GM12878 (cell line): ENCODE results near the gene YBX3. TPM values are rescaled to one million over a fixed set of nuclear protein-coding genes. Genes with fewer than 3 reads are reported as not detected.

ENCODE experiments used
- ATAC-seq: fragments of 200-7000 bp; cut with Tn5 transposase; 3 replicates; pipeline ENCODE4 v1.9.1; 2020; ENCODE audit warnings: mild to moderate bottlenecking, moderate library complexity
- BruUV-seq: library from RNA; stranded (reverse); fragments of 400-500 nt; replicated peaks from 2 replicates; lab custom pipeline; 2021; lab: Mats Ljungman, UMichigan
- CTCF ChIA-PET: fragments of 300-600 bp; sonication (Branson Sonifier 250); formaldehyde crosslinking; extraction: SDS; loops from one replicate; lab custom pipeline; 2021; ENCODE audit warnings: inconsistent platforms; lab: Yijun Ruan, JAX
- POLR2A ChIA-PET: fragments of 350-600 bp; formaldehyde crosslinking; extraction: SDS; loops from one replicate; lab custom pipeline; 2021; ENCODE audit warnings: inconsistent platforms; lab: Charles Lee
- RAD21 ChIA-PET: fragments of 300-600 bp; sonication (Branson Sonifier 250); formaldehyde crosslinking; loops from one replicate; lab custom pipeline; 2023; ENCODE audit warnings: antibody characterized with exemption; ENCODE audit not compliant: unreplicated experiment; lab: Charles Lee
- SMC1A ChIA-PET: fragments of 300-600 bp; sonication (Branson Sonifier 250); formaldehyde crosslinking; loops from one replicate; lab custom pipeline; 2023; ENCODE audit not compliant: unreplicated experiment, uncharacterized antibody; lab: Charles Lee
- DNase-seq: peaks from one replicate; pipeline ENCODE4 v3.0.0-alpha.2; 2011; ENCODE audit warnings: low read depth, low spot score
- FAIRE-seq: peaks from 3 replicates; lab custom pipeline; 2011; peaks lifted over from hg19 to GRCh38; lab: Jason Lieb, UNC
- H2AFZ ChIP-seq: 2 replicates; pipeline ENCODE4 v1.6.0; 2011; ENCODE audit warnings: low read depth, low read length, control low read depth; ENCODE audit not compliant: control insufficient read depth
- H3K27ac ChIP-seq: 2 replicates; pipeline ENCODE4 v1.5.1; 2011; ENCODE audit warnings: control low read depth; ENCODE audit not compliant: control insufficient read depth, insufficient read depth
- H3K27me3 ChIP-seq, 2 experiments: replicated peaks in 1 of 2; 2 replicates each; pipeline versions ENCODE4 v1.6.0 to v1.6.1; 2011; ENCODE audit warnings: low read length in 1 of 2; ENCODE audit not compliant: control insufficient read depth in 2 of 2, insufficient read depth in 2 of 2
- H3K36me3 ChIP-seq, 2 experiments: 2 replicates each; pipeline ENCODE4 v1.5.1; 2011; ENCODE audit warnings: low read length in 1 of 2; ENCODE audit not compliant: control insufficient read depth in 2 of 2, insufficient read depth in 2 of 2
- H3K4me1 ChIP-seq: 2 replicates; pipeline ENCODE4 v1.6.1; 2011; ENCODE audit warnings: mild to moderate bottlenecking, low read length, moderate library complexity, mixed read lengths; ENCODE audit not compliant: control insufficient read depth, insufficient read depth
- H3K4me2 ChIP-seq: 2 replicates; pipeline ENCODE4 v1.6.0; 2011; ENCODE audit warnings: control low read depth; ENCODE audit not compliant: control insufficient read depth, insufficient read depth
- H3K4me3 ChIP-seq: fragments of 200-600 bp; sonication (generic); 2 replicates; pipeline ENCODE4 v1.5.1; 2016
- H3K79me2 ChIP-seq: 2 replicates; pipeline ENCODE4 v1.6.0; 2011; ENCODE audit warnings: low read length; ENCODE audit not compliant: control insufficient read depth, insufficient read depth
- H3K9ac ChIP-seq: 2 replicates; pipeline ENCODE4 v1.8.0; 2011; ENCODE audit warnings: low read length, control low read depth, mixed read lengths; ENCODE audit not compliant: control insufficient read depth, insufficient read depth
- H3K9me3 ChIP-seq: replicated peaks from 3 replicates; pipeline ENCODE4 v1.5.1; 2011; ENCODE audit warnings: mild to moderate bottlenecking, low read length; ENCODE audit not compliant: control insufficient read depth, insufficient read depth
- H4K20me1 ChIP-seq: 2 replicates; pipeline ENCODE4 v1.6.0; 2011; ENCODE audit not compliant: control insufficient read depth, insufficient read depth
- CHD4 ChIP-seq: fragments of 200-600 bp; sonication (generic); IDR thresholded peaks from 2 replicates; pipeline ENCODE4 v1.6.1; 2016; ENCODE audit warnings: mild to moderate bottlenecking
- ETV6 ChIP-seq, 2 experiments: fragments of 450-650 bp in 1 of 2; IDR thresholded peaks in 1 of 2; conservative IDR thresholded peaks in 1 of 2; 2 replicates each; pipeline ENCODE4 v1.6.1; 2014; ENCODE audit warnings: antibody characterized with exemption in 1 of 2, borderline replicate concordance in 1 of 2, low read depth in 1 of 2, mild to moderate bottlenecking in 1 of 2, moderate library complexity in 1 of 2
- GATAD2B ChIP-seq: fragments of 450-650 bp; conservative IDR thresholded peaks from 2 replicates; pipeline ENCODE4 v1.6.1; 2017; ENCODE audit warnings: low read depth, mild to moderate bottlenecking, moderate library complexity
- HDAC6 ChIP-seq: fragments of 200-600 bp; sonication (generic); IDR thresholded peaks from one replicate; pipeline ENCODE4 v1.8.0; 2017; ENCODE audit warnings: antibody characterized with exemption; ENCODE audit not compliant: unreplicated experiment
- IRF4 ChIP-seq: IDR thresholded peaks from 2 replicates; pipeline ENCODE4 v1.6.1; 2011; ENCODE audit warnings: low read depth, low read length
- POLR2A ChIP-seq: IDR thresholded peaks from 2 replicates; pipeline ENCODE4 v1.6.1; 2011; ENCODE audit warnings: low read depth, mild to moderate bottlenecking, low read length
- in situ Hi-C: fragments of 300-500 bp; cut with MboI; formaldehyde crosslinking; loops from 9 replicates; pipeline ENCODE4 v1.14.3; 2018; ENCODE audit warnings: mixed read lengths
- intact Hi-C: fragments of 100-400 bp; cut with micrococcal nuclease; formaldehyde crosslinking; loops from one replicate; pipeline ENCODE4 v1.14.2; 2022; ENCODE audit not compliant: unreplicated experiment
- polyA plus RNA-seq, 11 experiments: library from polyadenylated mRNA; depleted of rRNA in 4 of 11; unstranded in 6 of 11; stranded (reverse) in 5 of 11; fragments of >200 nt; fragmentation: Nextera tagmentation in 4 of 11; fragmentation: Illumina TruSeq in 1 of 11; extraction: Ambion mirVana in 4 of 11; extraction: Trizol in 1 of 11; gene quantifications; 1 replicate in 1 of 11; 2 replicates in 10 of 11; pipeline versions ENCODE4 v1.2.1 to v1.2.3, GENCODE V29; 2011 to 2016; ENCODE audit warnings: inconsistent platforms in 2 of 11, missing spikeins in 2 of 11, low read depth in 1 of 11
- total RNA-seq, 4 experiments: library from RNA; depleted of rRNA in 3 of 4; stranded (reverse); fragments of >200 nt in 3 of 4; fragmentation: Illumina TruSeq in 1 of 4; extraction: Trizol in 1 of 4; gene quantifications; 2 replicates each; pipeline versions ENCODE4 v1.2.1 to v1.2.3, GENCODE V29; 2013 to 2021
- TF ChIP-seq, protein P1 (sequence below): fragments of 450-650 bp; IDR thresholded peaks from 2 replicates; pipeline ENCODE4 v1.6.1; 2017; ENCODE audit warnings: mild to moderate bottlenecking, low read depth, inconsistent platforms; ENCODE audit not compliant: poor library complexity, severe bottlenecking
- TF ChIP-seq, protein P2 (sequence below): fragments of 450-650 bp; IDR thresholded peaks from 2 replicates; pipeline ENCODE4 v1.6.1; 2017; ENCODE audit warnings: antibody characterized with exemption, mild to moderate bottlenecking, moderate library complexity
- TF ChIP-seq, protein P3 (sequence below): fragments of 450-650 bp; formaldehyde crosslinking; IDR thresholded peaks from 2 replicates; pipeline ENCODE4 v1.4.0; 2022; ENCODE audit warnings: mild to moderate bottlenecking, moderate library complexity
- TF ChIP-seq, protein P4 (sequence below): IDR thresholded peaks from 2 replicates; pipeline ENCODE4 v1.6.1; 2011; ENCODE audit warnings: low read depth, low read length, improper control_type of control experiment, borderline replicate concordance

Gene YBX3
- total and polyA plus RNA-seq, 10 of the 15 experiments (the other 5 are each of a cell fraction or from before 2014, with no cell fraction given), result 25.9 to 221 (median 111) TPM

DNA sequence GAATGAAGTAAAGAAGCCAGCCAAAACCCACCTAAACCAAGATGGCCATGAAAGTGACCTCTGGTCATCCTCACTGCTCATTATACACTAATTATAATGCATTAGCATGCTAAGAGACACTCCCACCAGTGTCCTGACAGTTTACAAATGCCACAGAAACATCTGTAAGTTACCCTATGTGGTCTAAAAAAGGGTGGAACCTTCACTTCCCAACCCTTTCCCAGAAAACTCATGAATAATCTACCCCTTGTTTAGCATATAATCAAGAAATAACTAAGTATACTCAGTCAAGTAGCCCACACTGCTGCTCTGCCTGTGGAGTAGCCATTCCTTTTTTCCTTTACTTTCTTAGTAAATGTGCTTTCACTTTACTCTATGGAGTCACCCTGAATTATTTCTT, 69.1 kb downstream of the YBX3 start:
- Histone ChIP-seq H3K36me3 (no peaks in the 10 kb centered on the region), H3K9ac (no peak overlapping the region), H3K4me1 (no peaks in the 10 kb centered on the region), H3K9me3 (no peaks in the 10 kb centered on the region; the same call in 2 of the 3 replicates), H3K27me3 (no peaks in the 10 kb centered on the region), H3K4me2 (no peak overlapping the region), H4K20me1 (no peaks in the 10 kb centered on the region), H2AFZ (no peak overlapping the region), H3K4me3 (no peak overlapping the region), H3K27ac (no peak overlapping the region), H3K79me2 (no peaks in the 10 kb centered on the region)
- POLR2A ChIA-PET, result interaction anchor here (0.6 kb wide), 1 partner anchor 1639 kb away, joined by 6 read pairs; no protein-coding TSS in a partner anchor
- RAD21 ChIA-PET, result no interaction called here
- no peak for DNase-seq
- CTCF ChIA-PET, result no interaction called here
- intact Hi-C loops (no loop called here), in situ Hi-C loops (no loop called here)
- FAIRE-seq, result no peak
- ATAC-seq, result no peak
- BruUV-seq, result no TSS peak
- SMC1A ChIA-PET, result interaction anchor here (1.1 kb wide), 1 partner anchor 13 kb away, joined by 3 read pairs; no protein-coding TSS in a partner anchor
- TF ChIP-seq, protein P1, sequence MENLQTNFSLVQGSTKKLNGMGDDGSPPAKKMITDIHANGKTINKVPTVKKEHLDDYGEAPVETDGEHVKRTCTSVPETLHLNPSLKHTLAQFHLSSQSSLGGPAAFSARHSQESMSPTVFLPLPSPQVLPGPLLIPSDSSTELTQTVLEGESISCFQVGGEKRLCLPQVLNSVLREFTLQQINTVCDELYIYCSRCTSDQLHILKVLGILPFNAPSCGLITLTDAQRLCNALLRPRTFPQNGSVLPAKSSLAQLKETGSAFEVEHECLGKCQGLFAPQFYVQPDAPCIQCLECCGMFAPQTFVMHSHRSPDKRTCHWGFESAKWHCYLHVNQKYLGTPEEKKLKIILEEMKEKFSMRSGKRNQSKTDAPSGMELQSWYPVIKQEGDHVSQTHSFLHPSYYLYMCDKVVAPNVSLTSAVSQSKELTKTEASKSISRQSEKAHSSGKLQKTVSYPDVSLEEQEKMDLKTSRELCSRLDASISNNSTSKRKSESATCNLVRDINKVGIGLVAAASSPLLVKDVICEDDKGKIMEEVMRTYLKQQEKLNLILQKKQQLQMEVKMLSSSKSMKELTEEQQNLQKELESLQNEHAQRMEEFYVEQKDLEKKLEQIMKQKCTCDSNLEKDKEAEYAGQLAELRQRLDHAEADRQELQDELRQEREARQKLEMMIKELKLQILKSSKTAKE, result no peak
- no peak for TF ChIP-seq GATAD2B
- no peak for TF ChIP-seq HDAC6
- TF ChIP-seq, protein P2, sequence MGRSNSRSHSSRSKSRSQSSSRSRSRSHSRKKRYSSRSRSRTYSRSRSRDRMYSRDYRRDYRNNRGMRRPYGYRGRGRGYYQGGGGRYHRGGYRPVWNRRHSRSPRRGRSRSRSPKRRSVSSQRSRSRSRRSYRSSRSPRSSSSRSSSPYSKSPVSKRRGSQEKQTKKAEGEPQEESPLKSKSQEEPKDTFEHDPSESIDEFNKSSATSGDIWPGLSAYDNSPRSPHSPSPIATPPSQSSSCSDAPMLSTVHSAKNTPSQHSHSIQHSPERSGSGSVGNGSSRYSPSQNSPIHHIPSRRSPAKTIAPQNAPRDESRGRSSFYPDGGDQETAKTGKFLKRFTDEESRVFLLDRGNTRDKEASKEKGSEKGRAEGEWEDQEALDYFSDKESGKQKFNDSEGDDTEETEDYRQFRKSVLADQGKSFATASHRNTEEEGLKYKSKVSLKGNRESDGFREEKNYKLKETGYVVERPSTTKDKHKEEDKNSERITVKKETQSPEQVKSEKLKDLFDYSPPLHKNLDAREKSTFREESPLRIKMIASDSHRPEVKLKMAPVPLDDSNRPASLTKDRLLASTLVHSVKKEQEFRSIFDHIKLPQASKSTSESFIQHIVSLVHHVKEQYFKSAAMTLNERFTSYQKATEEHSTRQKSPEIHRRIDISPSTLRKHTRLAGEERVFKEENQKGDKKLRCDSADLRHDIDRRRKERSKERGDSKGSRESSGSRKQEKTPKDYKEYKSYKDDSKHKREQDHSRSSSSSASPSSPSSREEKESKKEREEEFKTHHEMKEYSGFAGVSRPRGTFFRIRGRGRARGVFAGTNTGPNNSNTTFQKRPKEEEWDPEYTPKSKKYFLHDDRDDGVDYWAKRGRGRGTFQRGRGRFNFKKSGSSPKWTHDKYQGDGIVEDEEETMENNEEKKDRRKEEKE, result no peak
- TF ChIP-seq, protein P3, sequence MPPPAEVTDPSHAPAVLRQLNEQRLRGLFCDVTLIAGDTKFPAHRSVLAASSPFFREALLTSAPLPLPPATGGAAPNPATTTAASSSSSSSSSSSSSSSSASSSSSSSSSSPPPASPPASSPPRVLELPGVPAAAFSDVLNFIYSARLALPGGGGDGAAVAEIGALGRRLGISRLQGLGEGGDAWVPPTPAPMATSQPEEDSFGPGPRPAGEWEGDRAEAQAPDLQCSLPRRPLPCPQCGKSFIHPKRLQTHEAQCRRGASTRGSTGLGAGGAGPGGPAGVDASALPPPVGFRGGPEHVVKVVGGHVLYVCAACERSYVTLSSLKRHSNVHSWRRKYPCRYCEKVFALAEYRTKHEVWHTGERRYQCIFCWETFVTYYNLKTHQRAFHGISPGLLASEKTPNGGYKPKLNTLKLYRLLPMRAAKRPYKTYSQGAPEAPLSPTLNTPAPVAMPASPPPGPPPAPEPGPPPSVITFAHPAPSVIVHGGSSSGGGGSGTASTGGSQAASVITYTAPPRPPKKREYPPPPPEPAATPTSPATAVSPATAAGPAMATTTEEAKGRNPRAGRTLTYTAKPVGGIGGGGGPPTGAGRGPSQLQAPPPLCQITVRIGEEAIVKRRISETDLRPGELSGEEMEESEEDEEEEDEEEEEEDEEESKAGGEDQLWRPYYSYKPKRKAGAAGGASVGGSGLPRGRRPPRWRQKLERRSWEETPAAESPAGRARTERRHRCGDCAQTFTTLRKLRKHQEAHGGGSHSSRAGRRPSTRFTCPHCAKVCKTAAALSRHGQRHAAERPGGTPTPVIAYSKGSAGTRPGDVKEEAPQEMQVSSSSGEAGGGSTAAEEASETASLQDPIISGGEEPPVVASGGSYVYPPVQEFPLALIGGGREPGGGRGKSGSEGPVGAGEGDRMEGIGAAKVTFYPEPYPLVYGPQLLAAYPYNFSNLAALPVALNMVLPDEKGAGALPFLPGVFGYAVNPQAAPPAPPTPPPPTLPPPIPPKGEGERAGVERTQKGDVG (CRISPR knock-in tag), result no peak
- TF ChIP-seq IRF4, result no peak
- TF ChIP-seq POLR2A, result no peak
- TF ChIP-seq CHD4, result no peak
- TF ChIP-seq, protein P4, sequence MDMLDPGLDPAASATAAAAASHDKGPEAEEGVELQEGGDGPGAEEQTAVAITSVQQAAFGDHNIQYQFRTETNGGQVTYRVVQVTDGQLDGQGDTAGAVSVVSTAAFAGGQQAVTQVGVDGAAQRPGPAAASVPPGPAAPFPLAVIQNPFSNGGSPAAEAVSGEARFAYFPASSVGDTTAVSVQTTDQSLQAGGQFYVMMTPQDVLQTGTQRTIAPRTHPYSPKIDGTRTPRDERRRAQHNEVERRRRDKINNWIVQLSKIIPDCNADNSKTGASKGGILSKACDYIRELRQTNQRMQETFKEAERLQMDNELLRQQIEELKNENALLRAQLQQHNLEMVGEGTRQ, result no peak
- no peak for TF ChIP-seq ETV6 (conservative IDR thresholded peaks at IDR 0.05 in 1 of 2, IDR thresholded peaks at IDR 0.05 in 1 of 2; ENCODE audit: borderline replicate concordance in 1 of 2, low read depth in 1 of 2)
